Muscle layer of colon (tissue), 2 donors: ENCODE data around the gene UTS2.

Experiments used
- H3K27ac ChIP-seq: one replicate; pipeline ENCODE4 v1.7.0; 2013; ENCODE audit warnings: low read depth, mild to moderate bottlenecking, low read length, moderate library complexity
- H3K27me3 ChIP-seq, 2 donors: one replicate each; pipeline ENCODE4 v1.7.0; 2013; ENCODE audit warnings: low read length in 2 of 2, mild to moderate bottlenecking in 2 of 2; ENCODE audit not compliant: insufficient read depth in 2 of 2, control insufficient read depth in 1 of 2
- H3K36me3 ChIP-seq: one replicate; pipeline ENCODE4 v1.7.0; 2013; ENCODE audit warnings: mild to moderate bottlenecking, low read length; ENCODE audit not compliant: insufficient read depth
- H3K4me1 ChIP-seq: one replicate; pipeline ENCODE4 v1.7.0; 2013; ENCODE audit warnings: mild to moderate bottlenecking, low read length; ENCODE audit not compliant: insufficient read depth
- H3K4me3 ChIP-seq, 2 donors: one replicate each; pipeline ENCODE4 v1.7.0; 2013; ENCODE audit warnings: low read length in 2 of 2, low read depth in 1 of 2, mild to moderate bottlenecking in 1 of 2, moderate library complexity in 1 of 2
- H3K9ac ChIP-seq: one replicate; pipeline ENCODE4 v1.7.0; 2013; ENCODE audit warnings: low read length
- H3K9me3 ChIP-seq: one replicate; pipeline ENCODE4 v1.7.0; 2013; ENCODE audit warnings: mild to moderate bottlenecking, low read length
- donor health status: abdominal sarcoma.
- donor health status: Adenocarcinoma of cecum.

Gene UTS2

DNA sequence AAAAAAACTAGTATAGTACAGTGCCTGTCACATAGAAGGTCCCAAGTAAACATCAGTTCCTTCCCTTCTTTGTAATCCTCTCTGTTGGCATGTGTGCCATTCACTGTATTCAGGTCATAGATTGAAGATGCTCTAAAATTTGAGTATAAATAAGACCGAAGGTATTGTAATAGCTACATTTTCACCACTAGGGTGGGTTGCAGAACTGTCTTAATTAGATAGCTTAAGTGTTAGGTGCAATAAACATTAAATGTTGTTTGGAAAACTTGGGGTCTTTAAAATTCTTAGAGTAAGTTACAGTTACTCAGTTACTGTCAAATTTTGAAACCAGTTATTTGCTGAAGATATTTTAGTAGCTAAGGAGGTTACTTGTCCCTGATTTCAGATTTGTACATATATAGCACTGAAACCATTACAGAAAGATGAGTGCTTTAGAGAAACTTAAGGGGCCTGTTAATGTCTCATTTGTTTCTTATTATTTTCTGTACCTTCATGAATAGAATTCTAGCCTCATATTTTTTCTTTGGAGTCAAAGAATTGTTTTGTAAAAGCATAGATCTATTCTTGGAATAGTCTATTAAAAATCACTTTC, 44.5 kb downstream of the UTS2 start:
- Histone ChIP-seq H3K27ac (no peak overlapping the region), H3K9ac (no peak overlapping the region), H3K9me3 (no peaks in the 10 kb centered on the region), H3K4me3 (no peak overlapping the region), H3K36me3 (peaks cover 84% of the 10 kb centered on the region), H3K4me1 (no peaks in the 10 kb centered on the region), H3K27me3 (no peaks in the 10 kb centered on the region)

DNA sequence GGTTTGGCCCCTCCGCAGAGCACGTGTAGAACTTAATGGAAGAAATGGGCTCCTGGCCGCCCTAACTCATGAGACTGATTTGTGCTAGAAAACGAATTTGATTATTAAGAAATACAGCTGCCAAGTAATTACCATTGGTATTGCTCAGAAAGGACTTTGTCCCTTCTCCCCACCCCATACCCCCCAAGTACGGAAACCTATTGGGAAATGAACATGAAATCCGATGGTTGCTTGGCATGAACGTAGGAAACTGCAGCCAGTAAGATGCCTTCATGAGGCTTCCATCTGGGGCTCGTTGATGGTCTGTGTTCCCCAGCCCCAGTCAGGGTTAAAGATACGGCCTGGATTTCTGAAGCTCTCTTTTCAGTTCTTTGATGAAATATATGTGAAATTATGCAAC, 47.4 kb downstream of the UTS2 start:
- H3K36me3 ChIP-seq = peaks cover 84% of the 10 kb centered on the region
- no peak overlapping the region for H3K9ac ChIP-seq
- H3K9me3 ChIP-seq = no peaks in the 10 kb centered on the region
- H3K4me1 ChIP-seq = no peaks in the 10 kb centered on the region
- H3K4me3 ChIP-seq = no peak overlapping the region
- no peak overlapping the region for H3K27ac ChIP-seq
- H3K27me3 ChIP-seq = no peaks in the 10 kb centered on the region
